GM23338 (cell line): ENCODE measurements around the gene IL36A. TPM values are rescaled to one million over a fixed set of nuclear protein-coding genes. Genes with fewer than 3 reads are reported as not detected.

Experiments
- ATAC-seq: fragments of 200-7000 bp; cut with Tn5 transposase; 3 replicates; pipeline ENCODE4 v1.9.1; 2020
- DNase-seq: peaks from one replicate; pipeline ENCODE4 v3.0.0-alpha.2; 2015; ENCODE audit warnings: low spot score
- H2AFZ ChIP-seq: fragments of 200-600 bp; sonication (generic); 2 replicates; pipeline ENCODE4 v1.8.0; 2016; ENCODE audit warnings: antibody characterized with exemption, mild to moderate bottlenecking, moderate library complexity
- H3F3A ChIP-seq: fragments of 200-600 bp; sonication (generic); replicated peaks from 2 replicates; pipeline ENCODE4 v1.8.0; 2017; ENCODE audit warnings: antibody characterized with exemption, mixed run types, low read depth
- H3K27ac ChIP-seq: fragments of 200-600 bp; sonication (generic); 2 replicates; pipeline ENCODE4 v1.6.1; 2016; ENCODE audit warnings: low read depth
- H3K27me3 ChIP-seq: fragments of 200-600 bp; sonication (generic); 2 replicates; pipeline ENCODE4 v1.8.0; 2016; ENCODE audit warnings: mild to moderate bottlenecking, mixed run types, moderate library complexity; ENCODE audit not compliant: insufficient read depth
- H3K36me3 ChIP-seq: fragments of 200-600 bp; sonication (generic); 2 replicates; pipeline ENCODE4 v1.8.0; 2016; ENCODE audit warnings: mild to moderate bottlenecking; ENCODE audit not compliant: insufficient read depth
- H3K4me1 ChIP-seq: fragments of 200-600 bp; sonication (generic); 2 replicates; pipeline ENCODE4 v1.8.0; 2016; ENCODE audit warnings: mild to moderate bottlenecking, moderate library complexity; ENCODE audit not compliant: insufficient read depth
- H3K4me2 ChIP-seq: fragments of 200-600 bp; sonication (generic); 2 replicates; pipeline ENCODE4 v1.7.1; 2017; ENCODE audit warnings: mixed run types
- H3K4me3 ChIP-seq: fragments of 200-600 bp; sonication (generic); 2 replicates; pipeline ENCODE4 v1.6.1; 2016; ENCODE audit warnings: mixed run types
- H3K79me2 ChIP-seq: fragments of 200-600 bp; sonication (generic); replicated peaks from 2 replicates; pipeline ENCODE4 v1.8.0; 2017; ENCODE audit warnings: mild to moderate bottlenecking; ENCODE audit not compliant: insufficient read depth
- H3K9me2 ChIP-seq: fragments of 200-600 bp; sonication (generic); 2 replicates; pipeline ENCODE4 v1.8.0; 2017; ENCODE audit not compliant: insufficient read depth
- H4K20me1 ChIP-seq: fragments of 200-600 bp; sonication (generic); replicated peaks from 2 replicates; pipeline ENCODE4 v1.8.0; 2017; ENCODE audit warnings: mild to moderate bottlenecking; ENCODE audit not compliant: insufficient read depth
- H3K27ac Mint-ChIP-seq: 2 replicates; pipeline ENCODE4 v1.8.0; 2020; ENCODE audit warnings: inconsistent platforms, mild to moderate bottlenecking, moderate library complexity, mixed read lengths
- H3K27me3 Mint-ChIP-seq: 3 replicates; pipeline ENCODE4 v1.8.0; 2022; ENCODE audit warnings: low read depth, mild to moderate bottlenecking, moderate library complexity, mixed read lengths, inconsistent platforms; ENCODE audit not compliant: insufficient read depth, poor library complexity
- H3K36me3 Mint-ChIP-seq: 3 replicates; pipeline ENCODE4 v1.8.0; 2021; ENCODE audit warnings: low read depth, mild to moderate bottlenecking, inconsistent platforms, moderate library complexity, mixed read lengths
- H3K4me1 Mint-ChIP-seq: 3 replicates; pipeline ENCODE4 v1.8.0; 2020; ENCODE audit warnings: mild to moderate bottlenecking, inconsistent platforms, mixed read lengths
- H3K4me3 Mint-ChIP-seq: 3 replicates; pipeline ENCODE4 v1.8.0; 2021; ENCODE audit warnings: moderate library complexity, mild to moderate bottlenecking, inconsistent platforms, mixed read lengths
- H3K9me3 Mint-ChIP-seq: 3 replicates; pipeline ENCODE4 v1.8.0; 2020; ENCODE audit warnings: moderate library complexity, mild to moderate bottlenecking, inconsistent platforms, mixed read lengths
- CREB1 ChIP-seq: fragments of 250-450 bp; sonication (Bioruptor Pico); IDR thresholded peaks from 2 replicates; pipeline ENCODE4 v1.5.0; 2020; ENCODE audit warnings: low read depth, mild to moderate bottlenecking, moderate library complexity
- CTCF ChIP-seq, 2 experiments: fragments of 200-600 bp in 1 of 2; sonication (generic) in 1 of 2; conservative IDR thresholded peaks; 2 replicates each; pipeline versions ENCODE4 v1.5.1 to v1.6.1; 2016 to 2017; ENCODE audit warnings: antibody characterized with exemption in 2 of 2, low read depth in 2 of 2, mild to moderate bottlenecking in 2 of 2, moderate library complexity in 1 of 2
- EZH2 ChIP-seq: fragments of 200-600 bp; sonication (generic); IDR thresholded peaks from one replicate; pipeline ENCODE4 v1.8.0; 2017; ENCODE audit warnings: antibody characterized with exemption, mild to moderate bottlenecking, low read depth; ENCODE audit not compliant: unreplicated experiment
- EZH2phosphoT487 ChIP-seq: fragments of 200-600 bp; sonication (generic); IDR thresholded peaks from one replicate; pipeline ENCODE4 v1.8.1; 2018; ENCODE audit warnings: antibody characterized with exemption; ENCODE audit not compliant: unreplicated experiment
- JUNB ChIP-seq: IDR thresholded peaks from one replicate; pipeline ENCODE4 v1.6.1; 2016; ENCODE audit warnings: antibody characterized with exemption; ENCODE audit not compliant: unreplicated experiment
- NANOG ChIP-seq: IDR thresholded peaks from 2 replicates; pipeline ENCODE4 v1.6.1; 2016; ENCODE audit warnings: antibody characterized with exemption, borderline replicate concordance
- POLR2AphosphoS5 ChIP-seq: IDR thresholded peaks from 2 replicates; pipeline ENCODE4 v1.6.1; 2016; ENCODE audit warnings: antibody characterized with exemption, low read depth
- REST ChIP-seq: IDR thresholded peaks from one replicate; pipeline ENCODE4 v1.6.1; 2018; ENCODE audit warnings: antibody characterized with exemption; ENCODE audit not compliant: unreplicated experiment
- STAT1 ChIP-seq: IDR thresholded peaks from one replicate; pipeline ENCODE4 v1.6.1; 2016; ENCODE audit warnings: antibody characterized with exemption; ENCODE audit not compliant: unreplicated experiment
- ZNF114 ChIP-seq: fragments of 250-450 bp; sonication (Bioruptor Pico); IDR thresholded peaks from 2 replicates; pipeline ENCODE4 v1.5.0; 2020; ENCODE audit warnings: mild to moderate bottlenecking, moderate library complexity
- ZNF331 ChIP-seq: fragments of 250-450 bp; sonication (Bioruptor Pico); IDR thresholded peaks from 2 replicates; pipeline ENCODE4 v1.5.0; 2020; ENCODE audit warnings: low read depth, mild to moderate bottlenecking, moderate library complexity
- polyA plus RNA-seq: library from polyadenylated mRNA; unstranded; fragments of >200 nt; fragmentation: Nextera tagmentation; extraction: Ambion mirVana; gene quantifications from 2 replicates; pipeline ENCODE4 v1.2.1, GENCODE V29; 2016
- total RNA-seq: library from RNA; depleted of rRNA; stranded (reverse); fragments of >200 nt; shearing (Covaris generic); gene quantifications from 2 replicates; pipeline ENCODE4 v1.2.3, GENCODE V29; 2014
- TF ChIP-seq, protein P1 (sequence below): fragments of 250-450 bp; sonication (Bioruptor Pico); IDR thresholded peaks from 2 replicates; pipeline ENCODE4 v1.5.0; 2020; ENCODE audit warnings: mild to moderate bottlenecking, moderate library complexity
- TF ChIP-seq, protein P2 (sequence below): IDR thresholded peaks from 2 replicates; pipeline ENCODE4 v1.6.1; 2016; ENCODE audit warnings: antibody characterized with exemption

IL36A gene
- total and polyA plus RNA-seq, 2 experiments from 2014 or later, result not detected

- 0 out of 2 replicates have a peak, but pooled peaks cover 3% of the 10 kb centered on the region for H3K9me2 ChIP-seq
- no peak overlapping the region for H3K4me2 ChIP-seq
- no peak overlapping the region for H3K4me3 ChIP-seq
- Mint-ChIP-seq H3K27me3 (peaks cover 2% of the 10 kb centered on the region), H3K4me1 (no peaks in the 10 kb centered on the region), H3K4me3 (no peak overlapping the region), H3K27ac (no peak overlapping the region), H3K9me3 (no peaks in the 10 kb centered on the region), H3K36me3 (no peaks in the 10 kb centered on the region)
- no peak overlapping the region for H3K27ac ChIP-seq
- H3K4me1 ChIP-seq, result no peaks in the 10 kb centered on the region
- DNase-seq (no peak), ATAC-seq (no peak)
- no peaks in the 10 kb centered on the region for H3K36me3 ChIP-seq
- no peaks in the 10 kb centered on the region for H3F3A ChIP-seq
- no peaks in the 10 kb centered on the region for H3K27me3 ChIP-seq
- H4K20me1 ChIP-seq, result no peaks in the 10 kb centered on the region
- H2AFZ ChIP-seq, result no peak overlapping the region
- TF ChIP-seq ZNF331 (CRISPR knock-in tag) (no peak), EZH2 (no peak), JUNB (no peak), REST (no peak), POLR2AphosphoS5 (no peak), NANOG (no peak), CREB1 (CRISPR knock-in tag) (no peak), STAT1 (no peak), ZNF114 (CRISPR knock-in tag) (no peak), EZH2phosphoT487 (no peak), CTCF (conservative IDR thresholded peaks at IDR 0.05; ENCODE audit: low read depth in 2 of 2) (no peak)
- TF ChIP-seq, protein P1, sequence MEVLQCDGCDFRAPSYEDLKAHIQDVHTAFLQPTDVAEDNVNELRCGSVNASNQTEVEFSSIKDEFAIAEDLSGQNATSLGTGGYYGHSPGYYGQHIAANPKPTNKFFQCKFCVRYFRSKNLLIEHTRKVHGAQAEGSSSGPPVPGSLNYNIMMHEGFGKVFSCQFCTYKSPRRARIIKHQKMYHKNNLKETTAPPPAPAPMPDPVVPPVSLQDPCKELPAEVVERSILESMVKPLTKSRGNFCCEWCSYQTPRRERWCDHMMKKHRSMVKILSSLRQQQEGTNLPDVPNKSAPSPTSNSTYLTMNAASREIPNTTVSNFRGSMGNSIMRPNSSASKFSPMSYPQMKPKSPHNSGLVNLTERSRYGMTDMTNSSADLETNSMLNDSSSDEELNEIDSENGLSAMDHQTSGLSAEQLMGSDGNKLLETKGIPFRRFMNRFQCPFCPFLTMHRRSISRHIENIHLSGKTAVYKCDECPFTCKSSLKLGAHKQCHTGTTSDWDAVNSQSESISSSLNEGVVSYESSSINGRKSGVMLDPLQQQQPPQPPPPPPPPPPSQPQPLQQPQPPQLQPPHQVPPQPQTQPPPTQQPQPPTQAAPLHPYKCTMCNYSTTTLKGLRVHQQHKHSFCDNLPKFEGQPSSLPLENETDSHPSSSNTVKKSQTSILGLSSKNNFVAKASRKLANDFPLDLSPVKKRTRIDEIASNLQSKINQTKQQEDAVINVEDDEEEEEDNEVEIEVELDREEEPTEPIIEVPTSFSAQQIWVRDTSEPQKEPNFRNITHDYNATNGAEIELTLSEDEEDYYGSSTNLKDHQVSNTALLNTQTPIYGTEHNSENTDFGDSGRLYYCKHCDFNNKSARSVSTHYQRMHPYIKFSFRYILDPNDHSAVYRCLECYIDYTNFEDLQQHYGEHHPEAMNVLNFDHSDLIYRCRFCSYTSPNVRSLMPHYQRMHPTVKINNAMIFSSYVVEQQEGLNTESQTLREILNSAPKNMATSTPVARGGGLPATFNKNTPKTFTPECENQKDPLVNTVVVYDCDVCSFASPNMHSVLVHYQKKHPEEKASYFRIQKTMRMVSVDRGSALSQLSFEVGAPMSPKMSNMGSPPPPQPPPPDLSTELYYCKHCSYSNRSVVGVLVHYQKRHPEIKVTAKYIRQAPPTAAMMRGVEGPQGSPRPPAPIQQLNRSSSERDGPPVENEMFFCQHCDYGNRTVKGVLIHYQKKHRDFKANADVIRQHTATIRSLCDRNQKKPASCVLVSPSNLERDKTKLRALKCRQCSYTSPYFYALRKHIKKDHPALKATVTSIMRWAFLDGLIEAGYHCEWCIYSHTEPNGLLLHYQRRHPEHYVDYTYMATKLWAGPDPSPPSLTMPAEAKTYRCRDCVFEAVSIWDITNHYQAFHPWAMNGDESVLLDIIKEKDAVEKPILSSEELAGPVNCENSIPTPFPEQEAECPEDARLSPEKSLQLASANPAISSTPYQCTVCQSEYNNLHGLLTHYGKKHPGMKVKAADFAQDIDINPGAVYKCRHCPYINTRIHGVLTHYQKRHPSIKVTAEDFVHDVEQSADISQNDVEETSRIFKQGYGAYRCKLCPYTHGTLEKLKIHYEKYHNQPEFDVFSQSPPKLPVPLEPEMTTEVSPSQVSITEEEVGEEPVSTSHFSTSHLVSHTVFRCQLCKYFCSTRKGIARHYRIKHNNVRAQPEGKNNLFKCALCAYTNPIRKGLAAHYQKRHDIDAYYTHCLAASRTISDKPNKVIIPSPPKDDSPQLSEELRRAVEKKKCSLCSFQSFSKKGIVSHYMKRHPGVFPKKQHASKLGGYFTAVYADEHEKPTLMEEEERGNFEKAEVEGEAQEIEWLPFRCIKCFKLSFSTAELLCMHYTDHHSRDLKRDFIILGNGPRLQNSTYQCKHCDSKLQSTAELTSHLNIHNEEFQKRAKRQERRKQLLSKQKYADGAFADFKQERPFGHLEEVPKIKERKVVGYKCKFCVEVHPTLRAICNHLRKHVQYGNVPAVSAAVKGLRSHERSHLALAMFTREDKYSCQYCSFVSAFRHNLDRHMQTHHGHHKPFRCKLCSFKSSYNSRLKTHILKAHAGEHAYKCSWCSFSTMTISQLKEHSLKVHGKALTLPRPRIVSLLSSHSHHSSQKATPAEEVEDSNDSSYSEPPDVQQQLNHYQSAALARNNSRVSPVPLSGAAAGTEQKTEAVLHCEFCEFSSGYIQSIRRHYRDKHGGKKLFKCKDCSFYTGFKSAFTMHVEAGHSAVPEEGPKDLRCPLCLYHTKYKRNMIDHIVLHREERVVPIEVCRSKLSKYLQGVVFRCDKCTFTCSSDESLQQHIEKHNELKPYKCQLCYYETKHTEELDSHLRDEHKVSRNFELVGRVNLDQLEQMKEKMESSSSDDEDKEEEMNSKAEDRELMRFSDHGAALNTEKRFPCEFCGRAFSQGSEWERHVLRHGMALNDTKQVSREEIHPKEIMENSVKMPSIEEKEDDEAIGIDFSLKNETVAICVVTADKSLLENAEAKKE, result no peak
- TF ChIP-seq, protein P2, sequence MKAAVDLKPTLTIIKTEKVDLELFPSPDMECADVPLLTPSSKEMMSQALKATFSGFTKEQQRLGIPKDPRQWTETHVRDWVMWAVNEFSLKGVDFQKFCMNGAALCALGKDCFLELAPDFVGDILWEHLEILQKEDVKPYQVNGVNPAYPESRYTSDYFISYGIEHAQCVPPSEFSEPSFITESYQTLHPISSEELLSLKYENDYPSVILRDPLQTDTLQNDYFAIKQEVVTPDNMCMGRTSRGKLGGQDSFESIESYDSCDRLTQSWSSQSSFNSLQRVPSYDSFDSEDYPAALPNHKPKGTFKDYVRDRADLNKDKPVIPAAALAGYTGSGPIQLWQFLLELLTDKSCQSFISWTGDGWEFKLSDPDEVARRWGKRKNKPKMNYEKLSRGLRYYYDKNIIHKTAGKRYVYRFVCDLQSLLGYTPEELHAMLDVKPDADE, result no peak
- no peaks in the 10 kb centered on the region for H3K79me2 ChIP-seq
Measured at GRCh38 chr2:112972423-112973086, 32.7 kb upstream of the IL36A start.
